Right lobe of liver (tissue), 6 donors: Measurements from ENCODE around the gene SLC25A26. TPM values are rescaled to one million over a fixed set of nuclear protein-coding genes. Genes with fewer than 3 reads are reported as not detected.

ENCODE experiments used
- ATAC-seq, 4 donors: fragments of 200-7000 bp; cut with Tn5 transposase; one replicate each; pipeline ENCODE4 v1.9.1; 2020; ENCODE audit warnings: mild to moderate bottlenecking in 4 of 4, moderate library complexity in 4 of 4
- DNase-seq, 3 donors: peaks; one replicate each; pipeline ENCODE4 v3.0.0-alpha.2; 2020
- H3K27ac ChIP-seq, 3 donors: fragments of 200-600 bp; one replicate each; pipeline ENCODE4 v1.8.0; 2022
- H3K27me3 ChIP-seq, 2 donors: fragments of 200-600 bp; one replicate each; pipeline ENCODE4 v1.8.0; 2022
- H3K36me3 ChIP-seq, 4 donors: fragments of 200-600 bp; sonication (generic) in 1 of 4; one replicate each; pipeline versions ENCODE4 v1.5.1 to v1.8.0; 2017 to 2022; ENCODE audit warnings: control low read depth in 1 of 4
- H3K4me1 ChIP-seq, 4 donors: fragments of 200-600 bp; sonication (generic) in 1 of 4; one replicate each; pipeline versions ENCODE4 v1.5.1 to v1.8.0; 2017 to 2022; ENCODE audit warnings: control low read depth in 1 of 4
- H3K4me3 ChIP-seq, 3 donors: fragments of 200-600 bp; one replicate each; pipeline ENCODE4 v1.8.0; 2022
- H3K9me3 ChIP-seq, 4 donors: fragments of 200-600 bp; sonication (generic) in 1 of 4; one replicate each; pipeline versions ENCODE4 v1.5.1 to v1.8.0; 2017 to 2022; ENCODE audit warnings: control low read depth in 1 of 4
- POLR2A ChIP-seq: fragments of 450-650 bp; IDR thresholded peaks from one replicate; pipeline ENCODE4 v1.6.1; 2017; ENCODE audit warnings: antibody characterized with exemption, mild to moderate bottlenecking
- WGBS: methylation state at CpG from one replicate; pipeline ENCODE4 v1.1.6; 2018; ENCODE audit warnings: low coverage, low lambda C conversion rate; ENCODE audit not compliant: insufficient coverage; ENCODE audit errors: missing lambda C conversion rate; 5-methylcytosine and 5-hydroxymethylcytosine counted together
- intact Hi-C, 2 donors: fragments of 100-400 bp; cut with DNase I; formaldehyde crosslinking; loops; one replicate each; pipeline versions ENCODE4 v1.11.2 to v1.14.1; 2022
- total RNA-seq, 6 experiments: library from RNA; depleted of rRNA in 2 of 6; stranded (reverse); fragments of >200 nt in 2 of 6; fragmentation: NEBNext Ultra II Directional in 3 of 6; extraction: Animal tissue kit (Norgen Biotek cat#: 25700) in 3 of 6; gene quantifications; one replicate each; pipeline versions ENCODE4 v1.1.0 to v1.2.4, GENCODE V29; 2016 to 2023
- TF ChIP-seq, protein P1 (sequence below), 4 donors: fragments of 200-600 bp in 3 of 4; fragments of 450-650 bp in 1 of 4; IDR thresholded peaks; one replicate each; pipeline versions ENCODE4 v1.5.1 to v1.8.0; 2016 to 2022; ENCODE audit warnings: antibody characterized with exemption in 4 of 4, mild to moderate bottlenecking in 2 of 4
- donor health status: DM: no; HTN: yes; CAD: no.
- donor health status: DM: no; HTN: no; CAD: no.
- donor health status: DM: no; HTN: no; CAD: no.
- donor health status: DM: no; HTN: yes; CAD: no.
- donor health status: DM: no; HTN: yes; CAD: no.

The SLC25A26 gene
- total RNA-seq, 6 experiments from 2014 or later = 11.2 to 17.4 (median 12.8) TPM

GRCh38 chr3:66361356-66361755, 140.6 kb downstream of the SLC25A26 start:
- intact Hi-C loops = no loop called here
- DNase-seq = no peak
- WGBS = 90% methylated on average over 5 of the region's 5 CpGs

DNA sequence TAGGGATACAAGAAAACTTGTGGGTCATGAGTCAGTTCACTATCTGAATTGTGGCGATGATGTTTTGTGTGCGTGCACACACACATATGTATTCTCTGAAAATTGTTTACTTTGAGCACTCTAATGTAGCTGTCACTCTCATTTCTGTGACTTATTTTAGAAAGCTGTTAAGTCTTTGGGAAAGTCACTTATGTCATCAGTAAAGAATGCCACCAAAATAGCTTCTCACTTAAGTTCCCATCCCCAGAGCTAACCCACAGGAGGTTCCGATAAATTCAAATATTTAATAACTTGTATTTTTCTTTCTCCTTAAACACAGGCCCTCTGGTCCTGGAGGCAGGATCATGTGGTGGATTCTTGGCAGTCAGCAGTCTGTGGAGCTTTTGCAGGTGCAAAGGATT, 141.7 kb downstream of the SLC25A26 start:
- H3K27me3 ChIP-seq = no peaks in the 10 kb centered on the region
- no peak for DNase-seq
- no peak overlapping the region for H3K27ac ChIP-seq
- intact Hi-C loops = no loop called here
- 90% methylated on average over 1 of the region's 3 CpGs for WGBS
- H3K36me3 ChIP-seq = no peaks in the 10 kb centered on the region
- H3K4me1 ChIP-seq = no peaks in the 10 kb centered on the region
- H3K9me3 ChIP-seq = no peaks in the 10 kb centered on the region
- no peak overlapping the region for H3K4me3 ChIP-seq
- ATAC-seq = no peak
- TF ChIP-seq, protein P1, sequence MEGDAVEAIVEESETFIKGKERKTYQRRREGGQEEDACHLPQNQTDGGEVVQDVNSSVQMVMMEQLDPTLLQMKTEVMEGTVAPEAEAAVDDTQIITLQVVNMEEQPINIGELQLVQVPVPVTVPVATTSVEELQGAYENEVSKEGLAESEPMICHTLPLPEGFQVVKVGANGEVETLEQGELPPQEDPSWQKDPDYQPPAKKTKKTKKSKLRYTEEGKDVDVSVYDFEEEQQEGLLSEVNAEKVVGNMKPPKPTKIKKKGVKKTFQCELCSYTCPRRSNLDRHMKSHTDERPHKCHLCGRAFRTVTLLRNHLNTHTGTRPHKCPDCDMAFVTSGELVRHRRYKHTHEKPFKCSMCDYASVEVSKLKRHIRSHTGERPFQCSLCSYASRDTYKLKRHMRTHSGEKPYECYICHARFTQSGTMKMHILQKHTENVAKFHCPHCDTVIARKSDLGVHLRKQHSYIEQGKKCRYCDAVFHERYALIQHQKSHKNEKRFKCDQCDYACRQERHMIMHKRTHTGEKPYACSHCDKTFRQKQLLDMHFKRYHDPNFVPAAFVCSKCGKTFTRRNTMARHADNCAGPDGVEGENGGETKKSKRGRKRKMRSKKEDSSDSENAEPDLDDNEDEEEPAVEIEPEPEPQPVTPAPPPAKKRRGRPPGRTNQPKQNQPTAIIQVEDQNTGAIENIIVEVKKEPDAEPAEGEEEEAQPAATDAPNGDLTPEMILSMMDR (IDR thresholded peaks at IDR 0.05) = no peak
- TF ChIP-seq POLR2A = no peak

More at GRCh38 chr3:66361356-66361755, 140.6 kb downstream of the SLC25A26 start:
- Histone ChIP-seq H3K4me1 (no peaks in the 10 kb centered on the region), H3K4me3 (no peak overlapping the region), H3K27me3 (no peaks in the 10 kb centered on the region), H3K27ac (no peak overlapping the region), H3K36me3 (no peaks in the 10 kb centered on the region), H3K9me3 (no peaks in the 10 kb centered on the region)
- ATAC-seq = no peak
- no peak for TF ChIP-seq POLR2A
- TF ChIP-seq, protein P1 (IDR thresholded peaks at IDR 0.05) = no peak

GRCh38 chr3:66363148-66363547, 142.3 kb downstream of the SLC25A26 start:
- intact Hi-C loops = no loop called here
- no peaks in the 10 kb centered on the region for H3K36me3 ChIP-seq

DNA sequence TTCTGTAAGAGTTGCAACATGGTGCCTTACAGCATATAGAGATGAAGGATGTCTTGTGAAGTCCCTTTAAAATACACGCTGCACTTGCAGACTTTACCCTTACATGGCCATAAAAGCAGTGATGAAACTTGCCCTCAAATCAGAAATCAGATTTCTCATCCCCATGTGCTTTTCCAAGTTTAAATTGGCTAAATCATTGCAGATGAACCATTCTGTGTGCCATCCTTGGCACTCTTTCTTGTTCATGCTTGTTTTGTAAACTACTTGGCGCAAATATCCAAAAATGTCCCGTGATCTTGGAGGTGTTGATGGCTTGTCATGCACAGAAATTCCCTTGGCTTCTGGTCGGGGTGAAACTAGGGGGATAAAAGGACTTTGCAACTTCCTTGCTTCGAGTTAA, 144.3 kb downstream of the SLC25A26 start:
- WGBS = 70% methylated on average over 5 of the region's 5 CpGs
- ATAC-seq = no peak

More at GRCh38 chr3:66363148-66363547, 142.3 kb downstream of the SLC25A26 start:
- Histone ChIP-seq H3K27ac (no peak overlapping the region), H3K4me1 (no peaks in the 10 kb centered on the region), H3K4me3 (no peak overlapping the region), H3K9me3 (no peaks in the 10 kb centered on the region), H3K27me3 (no peaks in the 10 kb centered on the region)
- ATAC-seq = no peak
- DNase-seq = no peak
- no peak for TF ChIP-seq POLR2A
- TF ChIP-seq, protein P1 (IDR thresholded peaks at IDR 0.05) = no peak
- 91% methylated on average over 5 of the region's 6 CpGs for WGBS

More for the DNA sequence above, 144.3 kb downstream of the SLC25A26 start:
- TF ChIP-seq, protein P1 (IDR thresholded peaks at IDR 0.05) = no peak
- no peak for TF ChIP-seq POLR2A
- Histone ChIP-seq H3K27me3 (no peaks in the 10 kb centered on the region), H3K27ac (no peak overlapping the region), H3K9me3 (no peaks in the 10 kb centered on the region), H3K4me1 (no peaks in the 10 kb centered on the region), H3K4me3 (no peak overlapping the region), H3K36me3 (no peaks in the 10 kb centered on the region)
- intact Hi-C loops = no loop called here
- DNase-seq = no peak
